ENCODE data around the gene PCED1A.
"Not testable (repeated sequence)": the region's sequence is repeated elsewhere in the genome, so short reads cannot be mapped to it uniquely, and the experiment has no call there.

The PCED1A gene

GRCh38 chr20:2865630-2866029 lies 25.2 kb upstream of the PCED1A start:
- DNase-seq (ENCODE audit: low spot score): peak; percentile 12

- DNase-seq (ENCODE audit: low spot score): no peak
Observed at GRCh38 chr20:2865101-2865500, 24.6 kb upstream of the PCED1A start.

- DNase-seq (ENCODE audit: low spot score): no peak
Observed at GRCh38 chr20:2864626-2865025, 24.2 kb upstream of the PCED1A start.

GRCh38 chr20:2859330-2860121 lies 19.1 kb upstream of the PCED1A start:
- no peak for DNase-seq (ENCODE audit: low spot score)

- no peak for DNase-seq (ENCODE audit: low spot score)
Observed at GRCh38 chr20:2858591-2858990, 18.1 kb upstream of the PCED1A start.

GRCh38 chr20:2851086-2851485 lies 10.6 kb upstream of the PCED1A start:
- DNase-seq (ENCODE audit: low spot score): no peak

- no peak for DNase-seq (ENCODE audit: low spot score)
Observed at GRCh38 chr20:2849529-2849928, 9.1 kb upstream of the PCED1A start.

- DNase-seq (ENCODE audit: low spot score): no peak
Observed at GRCh38 chr20:2847802-2848201, 7.3 kb upstream of the PCED1A start.

GRCh38 chr20:2846698-2847097 lies 6.2 kb upstream of the PCED1A start:
- no peak for DNase-seq (ENCODE audit: low spot score)

GRCh38 chr20:2845607-2846006 lies 5.2 kb upstream of the PCED1A start:
- no peak for DNase-seq (ENCODE audit: low spot score)

GRCh38 chr20:2840967-2841531 lies 594 bp upstream of the PCED1A start:
- DNase-seq (ENCODE audit: low spot score): no peak

GRCh38 chr20:2839732-2840137 lies 720 bp downstream of the PCED1A start:
- no peak for DNase-seq (ENCODE audit: low spot score)

- DNase-seq (ENCODE audit: low spot score): no peak
Observed at GRCh38 chr20:2838847-2839671, 1.4 kb downstream of the PCED1A start.

GRCh38 chr20:2838170-2838797 lies 2.2 kb downstream of the PCED1A start:
- no peak for DNase-seq (ENCODE audit: low spot score)

GRCh38 chr20:2837221-2837960 lies 3.1 kb downstream of the PCED1A start:
- DNase-seq (ENCODE audit: low spot score): no peak

- no peak for DNase-seq (ENCODE audit: low spot score)
Observed at GRCh38 chr20:2836035-2836434, 4.4 kb downstream of the PCED1A start.

- DNase-seq (ENCODE audit: low spot score): no peak
Observed at GRCh38 chr20:2835331-2835796, 5.1 kb downstream of the PCED1A start.

GRCh38 chr20:2834401-2835110 lies 5.9 kb downstream of the PCED1A start:
- no peak for DNase-seq (ENCODE audit: low spot score)

- no peak for DNase-seq (ENCODE audit: low spot score)
Observed at GRCh38 chr20:2833761-2834160, 6.7 kb downstream of the PCED1A start.

- DNase-seq (ENCODE audit: low spot score): not testable (repeated sequence)
Observed at GRCh38 chr20:2831206-2831605, 9.2 kb downstream of the PCED1A start.

- DNase-seq (ENCODE audit: low spot score): no peak
Observed at GRCh38 chr20:2829376-2829775, 11.1 kb downstream of the PCED1A start.

Measured in CD4-positive, alpha-beta T cell treated with Interleukin-6 at 100 ng/mL for 8 hours (primary cell).